ENCODE results near the gene LRRC38.

GRCh38 chr1:13450204-13450603 is 63.6 kb downstream of the LRRC38 start:
- TF ChIP-seq FOXP2 (optimal IDR thresholded peaks at IDR 0.05; ENCODE audit: borderline replicate concordance, extremely low read depth, extremely low read length, insufficient read depth) (no peak), REST (IDR thresholded peaks at IDR 0.05; ENCODE audit: insufficient read depth in 1 of 2, low read depth in 2 of 2, low read length in 2 of 2) (no peak), TAF1 (IDR thresholded peaks at IDR 0.05; ENCODE audit: borderline replicate concordance, insufficient read depth, low read length) (no peak)
